Omental fat pad (tissue), 4 donors: ENCODE data around the gene NANOS3. TPM values are rescaled to one million over a fixed set of nuclear protein-coding genes. Genes with fewer than 3 reads are reported as not detected.
A peak's percentile ranks its signal among the peaks of the same experiment; 100 is the strongest.

Source experiments
- ATAC-seq: fragments of 150-250 bp; one replicate; pipeline ENCODE4 v1.9.1; 2016; ENCODE audit warnings: mild to moderate bottlenecking, moderate library complexity; ENCODE audit not compliant: low FRiP score
- DNase-seq: peaks from one replicate; pipeline ENCODE4 v3.0.0-alpha.2; 2019; ENCODE audit warnings: low spot score
- small RNA-seq: library from RNA; depleted of rRNA; stranded (forward); fragments of <200 nt; gene quantifications from one replicate; pipeline ENCODE3, GENCODE V24; 2016
- total RNA-seq, 4 donors: library from RNA; depleted of rRNA; stranded (reverse); fragments of >200 nt; gene quantifications; one replicate each; pipeline ENCODE4 v1.1.0, GENCODE V29; 2016
- TF ChIP-seq, protein P1 (sequence below), 3 donors: fragments of 450-650 bp; IDR thresholded peaks; one replicate each; pipeline ENCODE4 v1.5.1; 2016 to 2017; ENCODE audit warnings: antibody characterized with exemption in 3 of 3, mild to moderate bottlenecking in 3 of 3, moderate library complexity in 2 of 3

The NANOS3 gene
- total RNA-seq, 4 donors from 2014 or later, result not detected

DNA sequence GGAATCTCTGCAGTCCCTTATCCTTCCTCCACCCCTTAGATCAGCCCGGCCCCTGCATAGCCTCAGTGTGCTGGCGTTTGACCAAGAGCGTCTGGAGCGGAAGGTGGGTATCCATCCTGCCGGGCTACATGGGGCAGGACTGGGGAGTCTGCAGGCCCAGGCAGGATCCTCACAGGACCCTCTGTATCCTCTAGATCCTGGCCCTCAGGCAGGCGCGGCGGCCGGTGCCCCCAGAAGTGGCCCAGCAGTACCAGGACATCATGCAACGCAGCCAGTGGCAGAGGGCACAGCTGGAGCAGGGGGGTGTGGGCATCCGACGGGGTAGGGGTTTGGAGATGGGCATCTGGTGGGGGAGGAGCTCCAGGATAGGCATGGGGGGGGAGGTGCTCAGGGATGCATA lies 52.4 kb downstream of the NANOS3 start:
- DNase-seq (no peak), ATAC-seq (no peak)
- TF ChIP-seq, protein P1, sequence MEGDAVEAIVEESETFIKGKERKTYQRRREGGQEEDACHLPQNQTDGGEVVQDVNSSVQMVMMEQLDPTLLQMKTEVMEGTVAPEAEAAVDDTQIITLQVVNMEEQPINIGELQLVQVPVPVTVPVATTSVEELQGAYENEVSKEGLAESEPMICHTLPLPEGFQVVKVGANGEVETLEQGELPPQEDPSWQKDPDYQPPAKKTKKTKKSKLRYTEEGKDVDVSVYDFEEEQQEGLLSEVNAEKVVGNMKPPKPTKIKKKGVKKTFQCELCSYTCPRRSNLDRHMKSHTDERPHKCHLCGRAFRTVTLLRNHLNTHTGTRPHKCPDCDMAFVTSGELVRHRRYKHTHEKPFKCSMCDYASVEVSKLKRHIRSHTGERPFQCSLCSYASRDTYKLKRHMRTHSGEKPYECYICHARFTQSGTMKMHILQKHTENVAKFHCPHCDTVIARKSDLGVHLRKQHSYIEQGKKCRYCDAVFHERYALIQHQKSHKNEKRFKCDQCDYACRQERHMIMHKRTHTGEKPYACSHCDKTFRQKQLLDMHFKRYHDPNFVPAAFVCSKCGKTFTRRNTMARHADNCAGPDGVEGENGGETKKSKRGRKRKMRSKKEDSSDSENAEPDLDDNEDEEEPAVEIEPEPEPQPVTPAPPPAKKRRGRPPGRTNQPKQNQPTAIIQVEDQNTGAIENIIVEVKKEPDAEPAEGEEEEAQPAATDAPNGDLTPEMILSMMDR (IDR thresholded peaks at IDR 0.05), result no peak

DNA sequence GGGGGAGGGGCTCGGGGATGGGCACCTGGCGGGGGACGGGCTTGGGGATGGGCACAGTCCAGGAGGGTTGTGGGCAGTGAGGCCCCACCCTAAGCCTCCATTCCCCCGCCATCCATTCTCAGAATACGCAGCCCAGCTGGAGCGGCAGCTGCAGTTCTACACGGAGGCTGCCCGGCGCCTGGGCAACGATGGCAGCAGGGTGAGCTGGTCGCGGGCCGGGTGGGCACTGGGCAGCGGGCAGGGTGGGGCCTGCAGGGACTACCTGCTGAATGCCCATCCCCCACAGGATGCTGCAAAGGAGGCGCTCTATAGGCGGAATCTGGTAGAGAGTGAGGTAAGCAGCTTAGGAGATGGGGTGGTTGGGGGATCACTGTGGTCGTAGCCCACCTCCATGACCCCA lies 53.0 kb downstream of the NANOS3 start:
- TF ChIP-seq, protein P1 (IDR thresholded peaks at IDR 0.05), result no peak
- DNase-seq (no peak), ATAC-seq (no peak)

Small RNAs within 50 kb of the gene (small RNA-seq; reads per million reads assigned to genes)
- 44.3 reads per million, percentile 95 among the genes with 10 or more reads in this experiment for gene MIR181C
- 36.9 reads per million, percentile 95 among the genes with 10 or more reads in this experiment for gene MIR181D

Other genes with a start within 250 kb of the NANOS3 start
- 10 to 100 TPM; 34.1 to 82.1 (median 38.5) TPM for gene MRI1, start 112.6 kb upstream of the NANOS3 start, total RNA-seq
- gene C19orf53, start 102.7 kb upstream of the NANOS3 start, total RNA-seq, result 100 to 1,000 TPM; 135 to 206 (median 170) TPM
- 1 to 10 TPM; 3.8 to 5.2 (median 4.6) TPM for gene ZSWIM4, start 81.7 kb upstream of the NANOS3 start, total RNA-seq
- under 1 TPM in 2 of 4 donors, not detected in 2; 0.46 to 0.95 TPM for gene BRME1, start 29.0 kb downstream of the NANOS3 start, total RNA-seq
- gene CC2D1A, start 29.1 kb downstream of the NANOS3 start, total RNA-seq, result 10 to 100 TPM; 12.3 to 24.9 (median 15.6) TPM
- gene PODNL1, start 61.3 kb downstream of the NANOS3 start, total RNA-seq, result not detected
- gene DCAF15, start 75.4 kb downstream of the NANOS3 start, total RNA-seq, result 10 to 100 TPM in 3 of 4 donors, 1 to 10 TPM in 1; 8.9 to 22.9 (median 11.9) TPM
- 1 to 10 TPM; 2.8 to 7.6 (median 3.2) TPM for gene RFX1, start 129.2 kb downstream of the NANOS3 start, total RNA-seq
- not detected for gene RLN3, start 151.0 kb downstream of the NANOS3 start, total RNA-seq
- 10 to 100 TPM in 1 of 4 donors, 1 to 10 TPM in 3; 4.5 to 12.8 (median 6.3) TPM for gene IL27RA, start 154.6 kb downstream of the NANOS3 start, total RNA-seq
- gene PALM3, start 184.9 kb downstream of the NANOS3 start, total RNA-seq, result not detected
- gene MISP3, start 195.7 kb downstream of the NANOS3 start, total RNA-seq, result 1 to 10 TPM in 3 of 4 donors, not detected in 1; 1.6 to 3.0 (median 2.8) TPM
- not detected for gene C19orf67, start 208.6 kb downstream of the NANOS3 start, total RNA-seq
- gene SAMD1, start 213.6 kb downstream of the NANOS3 start, total RNA-seq, result 10 to 100 TPM in 2 of 4 donors, 1 to 10 TPM in 2; 8.6 to 22.5 (median 10.8) TPM
- 10 to 100 TPM; 31.5 to 56.1 (median 45.1) TPM for gene PRKACA, start 240.6 kb downstream of the NANOS3 start, total RNA-seq